GM21360 (cell line): ENCODE measurements around the gene LAMC2.
"Not testable (repeated sequence)": the region's sequence is repeated elsewhere in the genome, so short reads cannot be mapped to it uniquely, and the experiment has no call there.

ENCODE experiments used
- ATAC-seq: cut with Tn5 transposase; IDR thresholded peaks from one replicate; pipeline ENCODE4 v1.9.1; 2021; ENCODE audit warnings: mild to moderate bottlenecking, moderate library complexity; ENCODE audit not compliant: unreplicated experiment

LAMC2 gene

DNA sequence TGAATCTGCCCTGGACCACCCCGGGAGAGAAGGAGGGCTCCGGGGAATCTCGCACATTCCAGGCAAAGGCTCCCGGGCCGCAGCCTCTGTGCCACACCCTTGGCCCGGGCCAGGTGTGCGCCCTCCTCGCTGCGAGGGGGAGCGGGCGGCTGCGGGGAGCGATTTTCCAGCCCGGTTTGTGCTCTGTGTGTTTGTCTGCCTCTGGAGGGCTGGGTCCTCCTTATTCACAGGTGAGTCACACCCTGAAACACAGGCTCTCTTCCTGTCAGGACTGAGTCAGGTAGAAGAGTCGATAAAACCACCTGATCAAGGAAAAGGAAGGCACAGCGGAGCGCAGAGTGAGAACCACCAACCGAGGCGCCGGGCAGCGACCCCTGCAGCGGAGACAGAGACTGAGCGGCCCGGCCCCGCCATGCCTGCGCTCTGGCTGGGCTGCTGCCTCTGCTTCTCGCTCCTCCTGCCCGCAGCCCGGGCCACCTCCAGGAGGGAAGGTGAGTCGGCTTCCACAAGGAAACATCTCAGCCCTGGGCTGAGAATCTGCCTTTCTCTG lies at the start of gene LAMC2:
Gene LAMC2 (plus strand): TSS at position 324 of the 550 bp plus-strand sequence. CDS start 89 bp downstream, at position 413.
- ATAC-seq: no peak

DNA sequence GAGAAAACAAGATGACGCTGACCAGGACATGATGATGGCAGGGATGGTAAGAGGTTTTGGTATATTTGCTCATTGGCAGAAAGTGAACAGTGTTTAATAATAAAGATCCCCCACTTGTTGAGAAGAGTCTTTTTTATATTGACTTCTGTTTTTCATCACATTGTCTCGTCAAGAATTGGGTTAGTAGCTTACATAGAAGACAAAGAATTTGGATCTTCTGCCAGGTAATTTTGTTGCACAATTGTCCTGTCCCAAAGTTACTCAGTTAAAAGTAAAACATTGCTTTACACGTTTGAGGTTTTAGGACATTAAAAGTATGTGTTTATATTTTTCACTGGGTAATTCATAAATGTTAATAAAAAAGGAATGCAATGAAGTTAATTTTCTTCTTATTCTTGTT lies 48.3 kb upstream of the LAMC2 start:
- no peak for ATAC-seq

- no peak for ATAC-seq
Measured at GRCh38 chr1:183138301-183138700, 47.8 kb upstream of the LAMC2 start.

DNA sequence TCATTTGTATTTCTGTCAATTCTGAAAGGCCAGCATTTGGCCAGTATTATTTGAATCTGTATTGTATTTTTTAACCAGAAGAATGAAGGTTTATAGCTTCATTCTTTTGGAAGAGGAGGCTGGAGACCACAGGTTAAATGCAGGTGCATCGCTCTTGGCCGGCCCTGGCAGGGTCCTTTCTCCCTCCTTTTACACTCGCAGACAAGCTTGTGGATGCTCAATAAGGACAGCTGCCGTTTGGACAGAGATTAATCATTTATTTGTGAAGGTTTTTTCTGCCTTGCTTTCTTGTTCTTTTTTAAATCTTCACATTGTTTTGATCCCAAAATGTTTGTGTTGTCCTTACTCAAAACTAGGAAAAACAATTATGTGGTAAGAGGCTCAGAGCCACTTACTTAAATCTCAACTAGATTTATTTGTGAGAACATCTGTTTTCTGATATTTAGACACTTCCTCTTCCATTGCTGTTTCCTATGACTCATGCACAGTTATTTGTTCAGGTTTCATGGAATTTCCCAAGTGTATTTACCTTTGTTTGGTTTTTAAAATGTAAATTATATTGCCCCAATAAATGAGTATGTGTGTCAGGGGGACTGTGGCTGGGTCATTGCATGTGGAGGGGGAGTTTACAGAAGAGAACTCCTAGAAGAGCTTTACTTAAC lies 46.7 kb upstream of the LAMC2 start:
- ATAC-seq: no peak

GRCh38 chr1:183140633-183141032 lies 45.4 kb upstream of the LAMC2 start:
- no peak for ATAC-seq

- ATAC-seq: no peak
Measured at GRCh38 chr1:183142171-183142570, 43.9 kb upstream of the LAMC2 start.

DNA sequence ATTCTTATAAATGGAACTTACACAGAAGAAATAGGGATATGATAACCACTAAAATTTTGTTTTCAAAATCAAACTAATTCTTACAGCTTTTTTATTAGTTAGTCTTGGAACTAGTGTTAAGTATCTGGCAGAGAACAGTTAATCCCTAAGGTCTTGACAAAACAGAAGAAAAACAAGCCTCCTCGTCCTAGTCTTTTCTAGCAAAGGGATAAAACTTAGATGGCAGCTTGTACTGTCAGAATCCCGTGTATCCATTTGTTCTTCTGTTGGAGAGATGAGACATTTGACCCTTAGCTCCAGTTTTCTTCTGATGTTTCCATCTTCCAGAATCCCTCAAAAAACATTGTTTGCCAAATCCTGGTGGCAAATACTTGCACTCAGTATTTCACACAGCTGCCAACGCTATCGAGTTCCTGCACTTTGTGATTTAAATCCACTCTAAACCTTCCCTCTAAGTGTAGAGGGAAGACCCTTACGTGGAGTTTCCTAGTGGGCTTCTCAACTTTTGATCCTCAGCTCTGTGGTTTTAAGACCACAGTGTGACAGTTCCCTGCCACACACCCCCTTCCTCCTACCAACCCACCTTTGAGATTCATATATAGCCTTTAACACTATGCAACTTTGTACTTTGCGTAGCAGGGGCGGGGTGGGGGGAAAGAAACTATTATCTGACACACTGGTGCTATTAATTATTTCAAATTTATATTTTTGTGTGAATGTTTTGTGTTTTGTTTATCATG lies 42.3 kb upstream of the LAMC2 start:
- no peak for ATAC-seq

- ATAC-seq: no peak
Measured at GRCh38 chr1:183144752-183145151, 41.3 kb upstream of the LAMC2 start.

GRCh38 chr1:183147735-183148134 lies 38.3 kb upstream of the LAMC2 start:
- ATAC-seq: no peak

GRCh38 chr1:183148599-183148998 lies 37.5 kb upstream of the LAMC2 start:
- no peak for ATAC-seq

GRCh38 chr1:183149273-183149672 lies 36.8 kb upstream of the LAMC2 start:
- ATAC-seq: no peak

- ATAC-seq: not testable (repeated sequence)
Measured at GRCh38 chr1:183150032-183150431, 36.0 kb upstream of the LAMC2 start.

- no peak for ATAC-seq
Measured at GRCh38 chr1:183150445-183150844, 35.6 kb upstream of the LAMC2 start.

- no peak for ATAC-seq
Measured at GRCh38 chr1:183152180-183152579, 33.9 kb upstream of the LAMC2 start.

DNA sequence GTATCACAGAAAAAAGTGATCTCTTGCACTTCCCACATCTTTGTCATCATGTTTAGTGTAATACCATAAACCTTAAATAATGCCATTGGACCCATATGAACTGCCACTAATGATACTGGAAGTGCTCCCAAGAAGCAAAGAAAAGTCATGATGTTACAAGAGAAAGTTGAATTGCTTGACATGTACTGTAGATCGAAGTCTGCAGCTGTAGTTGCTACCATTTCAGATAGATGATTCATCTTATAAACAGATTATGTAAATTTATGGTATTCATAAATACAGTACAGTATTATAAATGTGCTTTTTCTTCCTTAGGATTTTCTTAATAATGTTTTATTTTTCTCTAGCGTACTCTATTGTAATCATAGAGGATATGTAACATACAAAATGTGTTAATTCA lies 30.1 kb upstream of the LAMC2 start:
- no peak for ATAC-seq

- no peak for ATAC-seq
Measured at GRCh38 chr1:183159960-183160359, 26.1 kb upstream of the LAMC2 start.

- no peak for ATAC-seq
Measured at GRCh38 chr1:183161391-183161790, 24.7 kb upstream of the LAMC2 start.

GRCh38 chr1:183163316-183163715 lies 22.7 kb upstream of the LAMC2 start:
- ATAC-seq: no peak

DNA sequence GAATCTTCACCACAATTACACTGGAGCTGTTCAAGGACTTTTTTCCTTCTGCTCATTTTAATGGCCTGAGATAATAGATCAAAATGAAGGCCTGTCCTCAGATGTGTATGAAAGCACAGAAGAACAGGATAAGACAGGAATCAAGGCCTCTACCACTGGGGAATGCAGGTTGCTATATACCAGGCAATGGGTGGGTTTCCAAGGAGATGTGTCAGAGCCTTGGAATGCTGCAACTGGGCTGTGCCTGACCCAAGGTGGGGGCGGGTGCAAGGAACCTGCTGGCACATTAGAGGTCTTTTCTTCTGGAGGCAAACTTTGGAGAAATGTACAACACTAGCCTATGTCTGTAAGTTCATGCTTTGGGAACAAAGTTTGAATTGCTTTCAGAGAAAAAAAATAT lies 21.7 kb upstream of the LAMC2 start:
- ATAC-seq: no peak

- ATAC-seq: no peak
Measured at GRCh38 chr1:183164963-183165362, 21.1 kb upstream of the LAMC2 start.

DNA sequence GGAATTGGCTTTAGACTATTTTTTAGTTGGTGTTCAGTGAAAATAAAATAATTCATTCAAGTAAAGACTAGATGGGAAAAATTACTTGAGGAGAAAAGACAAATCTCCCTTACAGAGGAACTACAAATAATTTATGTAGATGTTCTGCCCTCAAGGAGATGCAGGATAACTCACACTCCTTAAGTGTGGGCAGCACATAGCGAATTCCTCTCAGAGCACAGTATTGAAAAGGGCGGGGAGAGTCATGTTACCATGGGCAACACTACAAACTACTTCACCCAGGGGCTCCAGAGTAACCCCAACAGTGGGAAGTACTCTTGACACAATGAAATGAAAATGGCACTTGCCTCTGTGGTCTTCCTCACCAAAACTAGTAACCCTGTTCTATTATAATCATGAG lies 20.6 kb upstream of the LAMC2 start:
- ATAC-seq: no peak

GRCh38 chr1:183166454-183166853 lies 19.6 kb upstream of the LAMC2 start:
- ATAC-seq: no peak
